Stomach (tissue), 4 donors: ENCODE measurements around the gene OPCML.

Experiments
- CTCF ChIP-seq, 7 experiments: fragments of 450-650 bp in 4 of 7; fragments of 200-600 bp in 3 of 7; sonication (generic) in 3 of 7; IDR thresholded peaks; one replicate each; pipeline ENCODE4 v1.5.1; 2016 to 2019; ENCODE audit warnings: antibody characterized with exemption in 7 of 7, control low read depth in 2 of 7, mild to moderate bottlenecking in 1 of 7
- POLR2A ChIP-seq, 4 donors: fragments of 450-650 bp; IDR thresholded peaks; one replicate each; pipeline ENCODE4 v1.6.1; 2016; ENCODE audit warnings: antibody characterized with exemption in 4 of 4, control low read depth in 2 of 4, mild to moderate bottlenecking in 1 of 4, moderate library complexity in 1 of 4
- POLR2AphosphoS5 ChIP-seq, 3 donors: sonication (generic); formaldehyde crosslinking; IDR thresholded peaks; one replicate each; pipeline ENCODE4 v1.6.1; 2016; ENCODE audit warnings: antibody characterized with exemption in 3 of 3

DNA sequence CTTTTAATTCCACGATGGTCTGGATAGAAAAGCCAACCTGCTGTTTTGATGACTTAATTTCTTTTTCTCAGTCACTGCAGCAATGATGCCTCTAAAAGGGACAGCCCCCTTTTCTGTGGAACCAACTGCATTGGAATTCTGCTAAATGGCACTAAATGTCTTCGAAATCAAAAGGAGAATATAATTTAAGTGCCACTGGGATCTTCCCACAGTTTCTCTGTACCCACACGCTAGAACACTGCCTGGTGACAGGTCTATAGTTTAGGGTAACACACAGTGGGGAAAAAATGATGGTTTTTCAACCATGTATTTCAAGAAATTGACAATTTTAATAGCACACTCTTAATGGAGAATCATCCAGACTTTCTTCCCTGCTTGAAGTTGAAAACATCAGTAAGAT, 182.3 kb downstream of the OPCML start:
- TF ChIP-seq CTCF (IDR thresholded peaks at IDR 0.05), result no peak
- no peak for TF ChIP-seq POLR2A (IDR thresholded peaks at IDR 0.05)
- TF ChIP-seq POLR2AphosphoS5 (IDR thresholded peaks at IDR 0.05), result no peak
